ENCODE results near the gene RBM20.
"Not testable (repeated sequence)": the region's sequence is repeated elsewhere in the genome, so short reads cannot be mapped to it uniquely, and the experiment has no call there.

RBM20 gene

GRCh38 chr10:110643653-110644597, at the start of gene RBM20:
RBM20 (plus strand) TSS chr10:110644336; CDS start chr10:110644455, 119 bp downstream.
- DNase-seq, result peak; percentile 65

GRCh38 chr10:110597476-110597875, 46.7 kb upstream of the RBM20 start:
- DNase-seq, result no peak

DNA sequence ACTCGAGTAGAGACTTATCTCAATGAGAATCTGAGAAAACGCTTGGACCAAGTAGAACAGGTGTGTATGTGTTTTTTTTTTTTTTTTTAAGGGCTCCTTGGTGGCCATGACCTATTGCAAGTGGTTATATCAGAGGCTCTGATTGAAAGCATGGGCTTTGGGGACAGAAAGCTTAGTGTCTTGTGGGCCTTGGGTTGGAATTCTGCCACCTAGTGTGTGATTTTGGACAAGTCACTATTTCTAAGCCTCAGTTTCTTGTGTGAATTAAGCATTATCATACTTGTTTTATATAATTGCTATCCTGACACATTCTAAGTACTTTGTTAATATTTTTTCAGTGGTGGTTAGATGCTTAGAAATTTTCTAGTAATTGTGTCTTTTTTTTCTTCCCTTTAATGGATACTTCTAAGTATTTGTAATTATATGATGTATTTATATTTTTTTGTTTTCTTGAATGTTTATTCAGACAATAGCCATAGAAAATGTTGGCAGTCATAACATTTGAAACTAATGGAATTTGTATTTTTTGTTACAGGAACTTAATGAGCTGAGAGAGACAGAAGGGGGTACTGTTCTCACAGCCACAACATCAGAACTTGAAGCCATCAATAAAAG, 43.5 kb upstream of the RBM20 start:
- no peak for DNase-seq

- DNase-seq, result no peak
Measured at GRCh38 chr10:110601581-110601980, 42.6 kb upstream of the RBM20 start.

DNA sequence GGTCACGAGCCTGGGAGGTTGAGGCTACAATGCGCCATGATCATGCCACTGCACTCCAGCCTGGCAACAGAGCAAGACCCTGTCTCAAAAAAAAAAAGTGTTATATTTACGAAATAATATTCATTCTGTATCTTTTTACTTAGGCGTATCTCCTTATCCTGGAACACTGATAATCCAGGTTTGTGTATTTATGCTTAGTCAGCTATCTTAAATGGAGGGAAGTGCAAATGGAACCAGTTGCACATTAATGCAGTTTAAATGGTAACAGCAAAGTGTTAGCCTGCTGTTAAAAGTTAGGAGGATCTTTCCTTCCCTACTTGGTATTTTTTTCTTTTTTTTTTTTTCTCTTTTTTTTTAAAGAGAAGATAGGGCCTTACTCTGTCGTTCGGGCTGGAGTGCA, 36.0 kb upstream of the RBM20 start:
- no peak for DNase-seq

DNA sequence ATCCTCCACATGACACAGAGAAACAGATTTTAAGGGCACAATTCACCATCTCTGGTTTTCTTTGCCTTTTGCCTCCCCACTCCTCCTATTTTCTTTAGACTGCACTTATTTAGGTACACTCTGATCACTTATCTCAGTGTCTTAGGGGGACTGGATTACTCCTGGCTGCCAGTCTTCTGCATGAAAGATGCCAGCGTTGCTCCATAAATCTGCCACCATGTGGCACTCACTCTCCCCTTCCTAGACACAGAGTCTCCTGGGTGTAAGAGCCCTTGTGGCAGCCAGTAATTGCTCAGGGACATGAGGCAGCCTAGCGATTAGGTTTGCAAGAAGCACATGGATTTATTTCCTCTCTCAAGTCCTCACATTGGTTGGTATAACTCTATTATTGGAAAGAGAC, 34.5 kb upstream of the RBM20 start:
- no peak for DNase-seq

- peak; percentile 77 for DNase-seq
Measured at GRCh38 chr10:110610308-110610774, 33.8 kb upstream of the RBM20 start.

DNA sequence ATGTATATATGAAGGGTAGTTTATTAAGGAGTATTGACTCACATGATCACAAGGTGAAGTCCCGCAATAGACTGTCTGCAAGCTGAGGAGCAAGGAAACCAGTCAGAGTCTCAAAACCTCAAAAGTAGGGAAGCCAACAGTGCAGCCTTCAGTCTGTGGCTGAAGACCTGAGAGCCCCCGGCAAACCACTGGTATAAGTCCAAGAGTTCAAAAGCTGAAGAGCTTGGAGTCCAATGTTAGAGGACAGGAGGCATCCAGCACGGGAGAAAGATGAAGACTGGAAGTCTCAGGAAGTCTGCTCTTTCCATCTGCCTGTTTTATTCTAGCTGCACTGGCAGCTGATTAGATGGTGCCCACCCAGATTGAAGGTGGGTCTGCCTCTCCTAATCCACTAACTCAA, 33.4 kb upstream of the RBM20 start:
- DNase-seq, result not testable (repeated sequence)

DNA sequence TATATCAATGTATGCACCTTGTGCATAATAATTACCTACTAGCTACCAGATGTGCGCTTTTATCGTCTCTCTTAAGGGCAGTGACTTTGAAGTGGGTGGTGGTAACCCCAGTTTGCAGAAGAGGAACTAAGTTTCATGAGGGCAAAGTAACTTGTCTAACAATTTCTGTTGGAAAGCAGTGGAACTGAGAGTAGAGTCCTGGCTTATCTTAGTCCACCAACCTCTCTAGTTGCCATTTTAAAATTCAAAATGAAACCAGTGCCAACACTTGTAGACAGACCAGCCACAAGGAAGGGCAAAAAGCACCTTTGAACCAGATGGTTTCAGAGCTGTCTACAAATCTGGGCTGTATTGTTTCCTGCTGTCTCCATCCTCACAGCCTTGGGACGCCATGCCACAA, 32.0 kb upstream of the RBM20 start:
- no peak for DNase-seq

DNA sequence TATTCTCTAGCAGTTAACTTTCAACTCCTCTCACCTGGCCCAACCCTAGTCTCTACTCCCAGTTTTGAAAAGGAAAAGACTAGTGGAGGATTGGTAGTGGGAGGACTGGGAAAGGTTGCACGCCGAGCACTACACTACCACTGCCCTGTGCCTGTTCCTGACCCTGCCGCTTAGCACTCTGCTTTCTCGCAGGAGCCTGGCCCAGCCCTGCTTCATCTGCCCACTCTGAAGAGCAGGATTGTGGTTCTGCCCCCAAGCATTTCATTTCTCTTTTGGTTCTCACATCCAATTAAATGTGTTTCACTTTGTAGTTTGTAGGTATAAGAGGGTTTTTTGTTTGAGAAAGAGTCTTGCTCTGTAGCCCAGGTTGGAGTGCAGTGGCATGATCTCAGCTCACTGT, 31.5 kb upstream of the RBM20 start:
- no peak for DNase-seq

DNA sequence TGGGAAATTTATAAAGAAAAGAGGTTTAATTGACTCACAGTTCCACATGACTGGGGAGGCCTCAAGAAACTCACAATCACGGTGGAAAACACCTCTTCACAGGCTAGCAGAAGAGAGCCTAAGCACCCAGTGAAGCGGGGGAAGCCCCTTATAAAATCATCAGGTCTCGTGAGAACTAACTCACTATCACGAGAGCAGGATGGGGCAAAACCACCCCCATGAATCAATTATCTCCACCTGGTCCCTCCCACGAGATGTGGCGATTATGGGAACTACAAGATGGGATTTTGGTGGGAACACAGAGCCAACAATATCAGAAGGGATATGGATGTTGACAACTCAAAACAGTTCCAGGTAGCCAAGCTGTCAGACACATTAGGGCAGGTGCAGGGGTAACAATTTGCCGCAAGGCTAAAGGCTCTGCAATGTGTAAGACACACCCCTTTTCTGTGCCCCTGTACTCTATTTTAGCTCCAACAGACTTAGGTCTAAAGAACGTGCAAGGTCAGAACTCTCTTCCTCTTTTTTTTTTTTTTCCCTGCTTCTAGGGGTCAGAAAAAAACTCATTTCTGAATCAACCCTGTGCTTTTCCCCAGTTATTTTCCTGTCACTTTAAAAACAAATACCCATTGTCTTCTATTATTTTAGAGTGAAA, 30.7 kb upstream of the RBM20 start:
- no peak for DNase-seq

GRCh38 chr10:110613996-110614495, 30.1 kb upstream of the RBM20 start:
- DNase-seq, result no peak

DNA sequence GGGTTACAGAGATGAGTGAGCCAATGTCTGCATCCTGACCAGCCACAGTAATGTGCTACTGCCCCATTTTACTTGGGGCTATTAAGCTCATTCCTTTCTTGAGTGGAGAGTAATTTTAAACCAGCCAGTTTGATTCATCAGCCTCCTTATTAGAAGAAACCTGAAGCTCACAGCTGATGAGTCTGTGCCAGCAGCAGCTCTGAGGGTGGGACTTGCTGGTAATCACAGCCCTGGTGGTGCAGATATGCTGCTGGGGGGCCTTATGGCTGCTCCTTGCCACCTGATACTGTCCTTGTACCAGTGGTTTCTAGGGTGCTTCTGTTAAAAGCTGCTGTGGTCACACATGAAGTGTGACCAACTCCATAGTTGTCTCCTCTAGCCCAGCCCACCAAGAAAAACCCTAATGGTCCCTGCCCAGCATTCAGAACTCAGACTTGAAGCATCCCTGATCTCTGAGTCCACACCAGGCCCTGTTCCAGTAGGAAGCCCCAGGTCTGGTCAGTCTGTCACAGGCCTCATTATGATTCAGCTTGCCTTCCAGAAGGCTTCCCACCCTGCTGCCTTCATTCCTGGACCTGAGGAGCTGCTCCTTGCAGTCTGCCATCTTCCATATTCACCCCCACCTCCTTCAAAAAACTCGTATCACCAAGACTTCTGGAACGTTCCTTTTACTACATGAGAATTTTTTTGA, 28.9 kb upstream of the RBM20 start:
- no peak for DNase-seq

- DNase-seq, result no peak
Measured at GRCh38 chr10:110616493-110617033, 27.6 kb upstream of the RBM20 start.

DNA sequence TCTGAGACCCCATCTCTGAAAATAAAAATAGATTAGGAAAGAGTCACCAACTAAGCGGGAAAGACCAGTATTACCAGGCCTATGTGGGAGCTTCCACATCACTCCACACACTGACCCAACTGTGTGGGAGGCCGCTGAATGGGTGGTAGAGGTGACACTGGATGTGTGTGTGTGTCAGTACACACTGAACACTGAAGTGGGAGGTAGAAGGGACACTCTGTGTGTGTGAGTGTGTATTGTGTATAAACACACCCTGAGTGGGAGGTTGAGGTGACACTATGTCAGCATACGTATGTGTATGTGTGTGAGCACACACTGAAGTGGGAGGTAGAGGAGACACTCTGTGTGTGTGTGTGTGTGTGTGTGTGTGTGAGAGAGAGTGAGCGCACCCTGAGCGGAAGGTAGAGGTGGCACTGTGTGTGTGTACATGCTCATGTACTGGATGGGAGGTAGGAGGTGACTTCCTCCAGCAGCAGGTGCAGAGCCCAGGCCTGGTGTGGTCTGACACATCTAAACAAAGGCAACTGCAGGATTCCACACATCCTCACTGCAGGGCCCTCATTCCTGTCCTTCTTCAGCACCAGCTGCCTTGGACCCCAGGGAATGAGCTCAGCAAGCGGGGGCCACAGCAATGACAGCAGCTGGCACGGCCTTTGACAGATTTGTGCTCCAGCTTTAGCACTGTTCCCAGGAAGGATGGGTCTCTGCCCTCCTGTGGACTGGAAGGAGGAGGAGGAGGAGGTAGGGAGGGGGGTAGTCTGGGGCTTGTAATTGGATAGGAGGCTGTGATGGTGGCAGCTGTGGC, 26.5 kb upstream of the RBM20 start:
- DNase-seq, result no peak

DNA sequence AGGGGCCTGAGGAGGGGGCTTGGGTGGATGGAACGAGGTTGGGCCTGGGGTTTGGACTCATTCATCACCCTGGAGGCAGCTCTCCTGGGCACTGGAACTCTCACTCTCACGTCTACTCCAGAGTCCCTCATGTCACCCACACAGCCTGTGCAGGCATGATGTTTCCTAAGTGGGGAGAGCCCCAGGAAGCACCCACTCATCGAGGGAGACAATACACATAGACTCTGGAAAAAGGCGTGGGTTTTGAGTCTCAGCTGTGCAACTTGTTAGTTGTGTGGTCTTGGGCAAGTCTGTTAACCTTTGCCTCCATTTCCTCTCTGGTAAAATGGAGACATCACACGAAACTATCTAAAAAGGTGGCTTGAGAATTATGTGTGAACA, 25.9 kb upstream of the RBM20 start:
- DNase-seq, result peak; percentile 68

- DNase-seq, result no peak
Measured at GRCh38 chr10:110619514-110620397, 24.4 kb upstream of the RBM20 start.

GRCh38 chr10:110620398-110620719, 23.8 kb upstream of the RBM20 start:
- DNase-seq, result no peak

GRCh38 chr10:110623316-110623715, 20.8 kb upstream of the RBM20 start:
- DNase-seq, result not testable (repeated sequence)

DNA sequence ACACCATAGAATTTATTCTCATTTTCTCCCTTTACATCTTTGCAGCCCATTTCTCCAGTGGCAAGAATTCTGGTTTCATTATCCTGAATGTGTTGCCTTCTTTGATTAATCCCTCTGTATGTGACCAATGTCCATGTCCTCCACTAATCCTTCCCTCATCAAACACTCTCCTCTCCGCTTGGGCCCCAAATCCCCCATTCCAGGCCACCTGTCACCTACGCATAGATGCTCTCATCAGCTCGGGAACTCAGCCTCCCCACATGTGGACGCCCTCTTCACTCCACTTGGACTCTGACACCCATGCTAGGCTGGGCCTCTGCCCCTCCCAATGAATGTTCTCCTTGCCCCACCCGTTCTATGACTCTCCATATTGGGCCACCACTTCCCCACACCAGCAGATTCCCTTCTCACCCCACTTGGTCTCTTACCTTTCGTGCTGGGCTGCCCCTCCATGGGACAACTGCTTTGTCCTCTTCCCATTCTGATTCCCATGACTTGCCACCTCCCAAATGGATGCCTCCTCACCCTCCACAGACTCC, 18.7 kb upstream of the RBM20 start:
- no peak for DNase-seq
